HG02571 (cell line): ENCODE measurements around the gene FKBP10.
A peak's percentile ranks its signal among the peaks of the same experiment; 100 is the strongest.
"Not testable (repeated sequence)": the region's sequence is repeated elsewhere in the genome, so short reads cannot be mapped to it uniquely, and the experiment has no call there.

ENCODE experiments used
- ATAC-seq: cut with Tn5 transposase; IDR thresholded peaks from one replicate; pipeline ENCODE4 v1.9.1; 2021; ENCODE audit warnings: mild to moderate bottlenecking, moderate library complexity; ENCODE audit not compliant: unreplicated experiment

FKBP10 gene

GRCh38 chr17:41810659-41811548, 1.9 kb upstream of the FKBP10 start:
- ATAC-seq, result no peak

- peak; percentile 64 for ATAC-seq
Measured at GRCh38 chr17:41811549-41812380, 1.0 kb upstream of the FKBP10 start, which contains the start of gene P3H4. P3H4 (minus strand) TSS chr17:41811949; CDS start chr17:41811915, 34 bp downstream.

- ATAC-seq, result no peak
Measured at GRCh38 chr17:41813152-41813680, 412 bp downstream of the FKBP10 start.

GRCh38 chr17:41813699-41814124, 908 bp downstream of the FKBP10 start:
- no peak for ATAC-seq

GRCh38 chr17:41814195-41814594, 1.4 kb downstream of the FKBP10 start:
- ATAC-seq, result no peak

GRCh38 chr17:41816637-41817320, 4.0 kb downstream of the FKBP10 start:
- no peak for ATAC-seq

- no peak for ATAC-seq
Measured at GRCh38 chr17:41818024-41818423, 5.2 kb downstream of the FKBP10 start.

GRCh38 chr17:41821776-41822175, 9.0 kb downstream of the FKBP10 start:
- no peak for ATAC-seq

- ATAC-seq, result no peak
Measured at GRCh38 chr17:41822216-41823140, 9.7 kb downstream of the FKBP10 start.

- ATAC-seq, result no peak
Measured at GRCh38 chr17:41823141-41823524, 10.3 kb downstream of the FKBP10 start.

- ATAC-seq, result no peak
Measured at GRCh38 chr17:41823580-41823979, 10.8 kb downstream of the FKBP10 start.

GRCh38 chr17:41824086-41824485, 11.3 kb downstream of the FKBP10 start:
- no peak for ATAC-seq

GRCh38 chr17:41825175-41825845, 12.5 kb downstream of the FKBP10 start:
- ATAC-seq, result no peak

GRCh38 chr17:41829961-41830360, 17.2 kb downstream of the FKBP10 start:
- not testable (repeated sequence) for ATAC-seq

GRCh38 chr17:41835214-41835799, 22.5 kb downstream of the FKBP10 start:
- ATAC-seq, result peak; percentile 24

- peak; percentile 67 for ATAC-seq
Measured at GRCh38 chr17:41835800-41836549, 23.2 kb downstream of the FKBP10 start, which contains the start of gene NT5C3B. NT5C3B (minus strand) TSS chr17:41836232; CDS start chr17:41836193, 39 bp downstream.

- no peak for ATAC-seq
Measured at GRCh38 chr17:41836550-41837196, 23.9 kb downstream of the FKBP10 start.
